K562 (cell line): ENCODE results near the gene BRD4. TPM values are rescaled to one million over a fixed set of nuclear protein-coding genes. Genes with fewer than 3 reads are reported as not detected.

Experiments
- ATAC-seq: fragments of 200-7000 bp; cut with Tn5 transposase; 3 replicates; pipeline ENCODE4 v1.9.1; 2020; ENCODE audit warnings: moderate library complexity
- BruUV-seq: library from RNA; stranded (reverse); fragments of 400-500 nt; replicated peaks from 2 replicates; lab custom pipeline; 2021; lab: Mats Ljungman, UMichigan
- CTCF ChIA-PET: fragments of 300-600 bp; formaldehyde crosslinking; extraction: SDS; loops from one replicate; lab custom pipeline; 2021; ENCODE audit warnings: low intra/inter-chr PET ratio; lab: Yijun Ruan, JAX
- POLR2A ChIA-PET: fragments of 300-600, 350-650 bp; sonication (Branson Sonifier 250); formaldehyde crosslinking; extraction: SDS; loops from one replicate; lab custom pipeline; 2021; ENCODE audit warnings: antibody characterized with exemption, inconsistent platforms; lab: Yijun Ruan, JAX
- DNase-seq, 4 experiments: peaks; one replicate each; pipeline versions ENCODE4 v3.0.0 to v3.0.0-alpha.2; 2011 to 2018; ENCODE audit warnings: low spot score in 3 of 4, mixed read lengths in 3 of 4; ENCODE audit errors: extremely low read depth in 1 of 4
- FAIRE-seq: peaks from 2 replicates; lab custom pipeline; 2011; peaks lifted over from hg19 to GRCh38; lab: Jason Lieb, UNC
- H2AFZ ChIP-seq: 2 replicates; pipeline ENCODE4 v1.6.0; 2011; ENCODE audit warnings: low read depth, low read length, control low read depth, inconsistent platforms
- H3K27ac ChIP-seq: fragments of 200-600 bp; 3 replicates; pipeline ENCODE4 v1.8.0; 2011; ENCODE audit warnings: low read depth, mild to moderate bottlenecking, control low read depth, inconsistent platforms, low read length, moderate library complexity, mixed read lengths; ENCODE audit errors: extremely low read depth
- H3K27me3 ChIP-seq, 2 experiments: fragments of 300-600 bp in 1 of 2; 2 replicates in 1 of 2; 3 replicates in 1 of 2; pipeline versions ENCODE4 v1.6.0 to v1.8.0; 2011; ENCODE audit warnings: inconsistent platforms in 2 of 2, low read length in 2 of 2, mild to moderate bottlenecking in 1 of 2, mixed read lengths in 1 of 2, moderate library complexity in 1 of 2; ENCODE audit not compliant: control insufficient read depth in 2 of 2, insufficient read depth in 2 of 2
- H3K36me3 ChIP-seq: fragments of 300-600 bp; 3 replicates; pipeline ENCODE4 v1.8.0; 2011; ENCODE audit warnings: mild to moderate bottlenecking, low read length, inconsistent platforms; ENCODE audit not compliant: control insufficient read depth, insufficient read depth
- H3K4me1 ChIP-seq, 2 experiments: fragments of 200-600 bp in 1 of 2; replicated peaks in 1 of 2; 2 replicates in 1 of 2; 3 replicates in 1 of 2; pipeline versions ENCODE4 v1.5.1 to v1.8.0; 2011; ENCODE audit warnings: inconsistent platforms in 2 of 2, low read length in 2 of 2, mild to moderate bottlenecking in 1 of 2, mixed read lengths in 1 of 2, moderate library complexity in 1 of 2; ENCODE audit not compliant: control insufficient read depth in 2 of 2, insufficient read depth in 2 of 2
- H3K4me2 ChIP-seq: 2 replicates; pipeline ENCODE4 v1.6.1; 2011; ENCODE audit warnings: low read length, control low read depth, inconsistent platforms, mixed read lengths; ENCODE audit not compliant: insufficient read depth
- H3K4me3 ChIP-seq: fragments of 200-600 bp; sonication (generic), shearing (Covaris generic); 2 replicates; pipeline ENCODE4 v1.5.1; 2016; ENCODE audit warnings: control low read depth, inconsistent platforms
- H3K79me2 ChIP-seq: fragments of 200-600 bp; 3 replicates; pipeline ENCODE4 v1.8.0; 2011; ENCODE audit warnings: low read length, inconsistent platforms; ENCODE audit not compliant: control insufficient read depth, insufficient read depth
- H3K9ac ChIP-seq, 2 experiments: 2 replicates each; pipeline versions ENCODE4 v1.6.0 to v1.6.1; 2011; ENCODE audit warnings: low read depth in 2 of 2, low read length in 2 of 2, control low read depth in 1 of 2, inconsistent platforms in 1 of 2, mild to moderate bottlenecking in 1 of 2, mixed read lengths in 1 of 2; ENCODE audit not compliant: insufficient read depth in 1 of 2
- H3K9me1 ChIP-seq: one replicate; pipeline ENCODE4 v1.6.0; 2011; ENCODE audit warnings: inconsistent platforms, mild to moderate bottlenecking, low read length, moderate library complexity; ENCODE audit not compliant: control insufficient read depth, insufficient read depth
- H3K9me3 ChIP-seq: replicated peaks from 2 replicates; pipeline ENCODE4 v1.5.1; 2011; ENCODE audit warnings: low read depth, low read length, inconsistent platforms; ENCODE audit not compliant: control insufficient read depth, insufficient read depth
- H4K20me1 ChIP-seq: replicated peaks from 2 replicates; pipeline ENCODE4 v1.6.1; 2011; ENCODE audit warnings: low read length, inconsistent platforms, mixed read lengths; ENCODE audit not compliant: control insufficient read depth, insufficient read depth
- CREB1 ChIP-seq, 2 experiments: sonication (generic) in 1 of 2; formaldehyde crosslinking in 1 of 2; IDR thresholded peaks; 2 replicates each; pipeline versions ENCODE4 v1.6.1 to v1.8.0; 2012 to 2022; ENCODE audit warnings: inconsistent platforms in 1 of 2, mild to moderate bottlenecking in 1 of 2, missing genetic modification reagents in 1 of 2, moderate library complexity in 1 of 2
- FIP1L1 ChIP-seq: fragments of 200-400 bp; formaldehyde crosslinking; IDR thresholded peaks from 2 replicates; pipeline ENCODE4 v1.6.1; 2018; ENCODE audit warnings: mild to moderate bottlenecking, low read depth, low read length; ENCODE audit not compliant: poor library complexity, severe bottlenecking
- MECOM ChIP-seq: fragments of 250-450 bp; sonication (Bioruptor Pico); IDR thresholded peaks from 2 replicates; pipeline ENCODE4 v1.8.0; 2022; ENCODE audit warnings: inconsistent platforms
- NELFE ChIP-seq: IDR thresholded peaks from 2 replicates; pipeline ENCODE4 v1.6.1; 2011; ENCODE audit warnings: mild to moderate bottlenecking; ENCODE audit not compliant: insufficient read depth, insufficient read length
- POLR2AphosphoS5 ChIP-seq: IDR thresholded peaks from 2 replicates; pipeline ENCODE4 v1.6.1; 2011; ENCODE audit warnings: mild to moderate bottlenecking, low read depth, low read length, moderate library complexity; ENCODE audit not compliant: control insufficient read depth, insufficient read depth
- POLR2B ChIP-seq: fragments of 450-650 bp; IDR thresholded peaks from 2 replicates; pipeline ENCODE4 v1.6.1; 2018; ENCODE audit warnings: low read depth; ENCODE audit not compliant: partially characterized antibody
- POLR2G ChIP-seq: fragments of 200-400 bp; formaldehyde crosslinking; IDR thresholded peaks from 2 replicates; pipeline ENCODE4 v1.6.1; 2017; ENCODE audit warnings: low read depth, mild to moderate bottlenecking, antibody characterized with exemption, low read length, moderate library complexity
- RBM22 ChIP-seq: fragments of 200-400 bp; formaldehyde crosslinking; IDR thresholded peaks from 2 replicates; pipeline ENCODE4 v1.6.1; 2018; ENCODE audit warnings: low read length, low read depth; ENCODE audit not compliant: poor library complexity, severe bottlenecking
- SRSF9 ChIP-seq: fragments of 200-400 bp; formaldehyde crosslinking; IDR thresholded peaks from 2 replicates; pipeline ENCODE4 v1.6.1; 2017; ENCODE audit warnings: low read depth, low read length, borderline replicate concordance
- TAF15 ChIP-seq: fragments of 200-400 bp; formaldehyde crosslinking; IDR thresholded peaks from 2 replicates; pipeline ENCODE4 v1.6.1; 2017; ENCODE audit warnings: mild to moderate bottlenecking, low read depth, low read length, moderate library complexity
- ZBTB8A ChIP-seq: fragments of 450-650 bp; IDR thresholded peaks from 2 replicates; pipeline ENCODE4 v1.6.1; 2018; ENCODE audit warnings: mild to moderate bottlenecking, moderate library complexity; ENCODE audit not compliant: partially characterized antibody
- WGBS: fragments of 100-300 bp; shearing (Covaris generic); methylation state at CpG from one replicate; pipeline ENCODE4 v1.1.6; 2016; ENCODE audit warnings: low coverage, mixed read lengths; ENCODE audit not compliant: insufficient coverage; ENCODE audit errors: missing lambda C conversion rate; 5-methylcytosine and 5-hydroxymethylcytosine counted together
- in situ Hi-C: fragments of 300-500 bp; cut with MboI; formaldehyde crosslinking; loops from 4 replicates; pipeline ENCODE4 v1.15.0; 2018; ENCODE audit warnings: inconsistent platforms, mixed read lengths
- intact Hi-C: fragments of 100-400 bp; cut with micrococcal nuclease; formaldehyde crosslinking; loops from 2 replicates; pipeline ENCODE4 v1.14.2; 2022
- polyA plus RNA-seq, 8 experiments: library from polyadenylated mRNA; depleted of rRNA in 4 of 8; stranded (reverse) in 5 of 8; unstranded in 3 of 8; fragments of >200 nt; fragmentation: Nextera tagmentation in 2 of 8; fragmentation: Illumina TruSeq in 1 of 8; extraction: Ambion mirVana in 2 of 8; extraction: Trizol in 1 of 8; gene quantifications; 2 replicates each; pipeline versions ENCODE4 v1.2.1 to v1.2.3, GENCODE V29; 2011 to 2014; ENCODE audit warnings: inconsistent platforms in 1 of 8, missing spikeins in 1 of 8
- total RNA-seq, 7 experiments: library from RNA; depleted of rRNA in 6 of 7; stranded (reverse); fragments of >200 nt in 6 of 7; fragmentation: Illumina TruSeq in 2 of 7; extraction: Trizol in 2 of 7; gene quantifications; 2 replicates each; pipeline versions ENCODE4 v1.2.1 to v1.2.3, GENCODE V29; 2011 to 2021; ENCODE audit warnings: low replicate concordance in 1 of 7
- TF ChIP-seq, protein P1 (sequence below): IDR thresholded peaks from 2 replicates; pipeline ENCODE4 v1.6.1; 2011; ENCODE audit not compliant: insufficient read length; ENCODE audit errors: extremely low read depth

The BRD4 gene
- total and polyA plus RNA-seq, 9 of the 15 experiments (the other 6 are each of a cell fraction or from before 2014, with no cell fraction given): 1.8 to 105 (median 15.6) TPM

DNA sequence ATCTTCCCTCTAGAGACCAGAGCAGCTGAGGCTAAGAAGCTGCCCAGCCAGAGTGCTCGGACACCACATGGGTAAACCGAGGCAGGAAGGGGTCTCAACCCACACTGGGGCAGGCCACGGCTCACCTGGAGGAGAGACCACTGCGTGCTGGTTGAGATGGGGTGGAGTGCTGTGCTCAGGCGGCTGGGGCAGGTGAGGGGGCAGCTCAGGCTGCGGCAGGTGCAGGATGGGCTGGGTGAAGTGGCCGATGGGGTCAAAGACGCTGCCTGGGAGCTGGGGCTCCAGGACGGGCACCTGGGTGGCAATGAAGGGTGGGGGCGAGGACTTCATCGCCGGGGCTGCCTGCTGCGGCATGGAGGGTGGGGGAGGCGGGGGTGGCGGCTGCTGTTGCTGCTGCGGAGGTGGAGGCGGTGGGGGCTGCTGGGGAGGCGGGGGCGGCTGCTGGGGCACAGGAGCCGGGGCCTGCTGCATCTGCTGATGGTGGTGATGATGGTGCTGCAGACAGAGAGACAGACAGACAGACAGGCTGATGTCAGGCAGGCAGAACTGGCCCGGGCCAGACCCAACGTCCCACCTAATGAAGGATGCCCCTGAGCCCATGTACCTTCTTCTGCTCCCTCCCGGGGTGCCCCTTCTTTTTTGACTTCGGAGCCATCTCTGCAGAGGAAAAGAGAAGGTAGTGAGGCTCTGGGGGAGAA, 88.1 kb downstream of the BRD4 start:
- CTCF ChIA-PET: no interaction called here
- H3K9ac ChIP-seq: no peak overlapping the region; a peak in 1 of 4 replicates
- intact Hi-C loops: no loop called here
- 91% methylated on average over 14 of the region's 24 CpGs for WGBS
- in situ Hi-C loops: no loop called here
- no peaks in the 10 kb centered on the region for H3K27me3 ChIP-seq
- no peak for DNase-seq
- POLR2A ChIA-PET: interaction anchor here (0.6 to 1.0 kb wide), 2 partner anchors 17 to 762 kb away, joined by 3 to 4 read pairs; no protein-coding TSS in a partner anchor
- peaks cover 14% of the 10 kb centered on the region for H4K20me1 ChIP-seq
- no peak overlapping the region for H3K4me2 ChIP-seq
- no peaks in the 10 kb centered on the region for H3K79me2 ChIP-seq
- H3K36me3 ChIP-seq: peaks cover 93% of the 10 kb centered on the region; the same call in 2 of the 3 replicates
- no peak for FAIRE-seq
- H3K4me3 ChIP-seq: no peak overlapping the region
- peaks cover 3% of the 10 kb centered on the region for H3K9me1 ChIP-seq
- no TSS peak for BruUV-seq
- no peak for TF ChIP-seq MECOM (CRISPR knock-in tag)
- peak; percentile 61 for TF ChIP-seq POLR2G
- TF ChIP-seq, all 486 proteins: peak for 1
- Histone ChIP-seq H3K4me1 (no peaks in the 10 kb centered on the region; a peak in 1 of 5 replicates), H2AFZ (no peak overlapping the region), H3K27ac (no peak overlapping the region), H3K9me3 (no peaks in the 10 kb centered on the region)
- no peak for ATAC-seq

DNA sequence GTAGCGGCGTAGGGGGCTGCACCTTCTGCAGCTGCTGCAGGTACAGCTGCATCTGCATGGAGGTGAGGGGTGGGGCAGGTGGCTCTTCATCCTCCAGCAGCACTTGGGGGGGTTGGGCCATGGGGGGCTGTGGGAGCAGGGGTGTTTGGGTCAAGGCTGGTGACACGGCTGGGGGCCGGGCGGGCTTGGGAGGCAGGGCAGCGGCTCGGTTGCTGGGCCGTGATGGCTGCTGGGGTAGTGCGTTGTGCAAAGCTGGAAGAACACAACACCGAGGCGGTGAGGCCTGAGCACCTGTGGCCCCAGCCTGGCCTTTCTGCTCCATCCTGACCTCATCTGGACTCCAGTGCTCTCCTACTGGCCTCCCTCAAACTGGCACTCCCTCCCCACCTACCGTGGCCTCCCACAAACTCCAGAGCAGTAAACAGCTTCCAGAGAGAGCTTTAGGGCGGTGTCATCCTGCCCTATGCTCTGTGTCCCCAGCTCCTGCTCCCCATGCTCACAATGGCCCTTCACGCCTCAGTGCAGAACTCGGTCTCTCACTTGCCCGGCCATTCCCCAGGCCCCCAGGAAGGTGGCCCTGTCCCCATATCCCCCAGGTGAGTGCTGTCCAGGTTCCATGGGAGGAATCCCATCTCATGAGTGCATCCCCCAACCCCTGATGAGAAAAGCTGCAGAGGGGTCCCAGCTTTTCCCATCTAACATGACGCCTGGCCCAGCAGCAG, 88.9 kb downstream of the BRD4 start:
- H3K4me3 ChIP-seq: no peak overlapping the region
- BruUV-seq: no TSS peak
- TF ChIP-seq TAF15: no peak
- TF ChIP-seq ZBTB8A: no peak
- TF ChIP-seq, protein P1, sequence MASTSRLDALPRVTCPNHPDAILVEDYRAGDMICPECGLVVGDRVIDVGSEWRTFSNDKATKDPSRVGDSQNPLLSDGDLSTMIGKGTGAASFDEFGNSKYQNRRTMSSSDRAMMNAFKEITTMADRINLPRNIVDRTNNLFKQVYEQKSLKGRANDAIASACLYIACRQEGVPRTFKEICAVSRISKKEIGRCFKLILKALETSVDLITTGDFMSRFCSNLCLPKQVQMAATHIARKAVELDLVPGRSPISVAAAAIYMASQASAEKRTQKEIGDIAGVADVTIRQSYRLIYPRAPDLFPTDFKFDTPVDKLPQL: no peak
- peak; percentile 50; the same call in 1 of the 2 replicates for TF ChIP-seq POLR2G
- TF ChIP-seq POLR2B: peak; percentile 17
- TF ChIP-seq NELFE: no peak
- no peak for TF ChIP-seq CREB1 (IDR thresholded peaks at IDR 0.05)
- TF ChIP-seq CREB1 (CRISPR knock-in tag; IDR thresholded peaks at IDR 0.05): no peak
- no peak for TF ChIP-seq SRSF9
- peak; percentile 4; the same call in 1 of the 2 replicates for TF ChIP-seq POLR2AphosphoS5
- TF ChIP-seq RBM22: peak; percentile 73
- TF ChIP-seq FIP1L1: no peak
- H4K20me1 ChIP-seq: peaks cover 14% of the 10 kb centered on the region
- H3K4me1 ChIP-seq: no peaks in the 10 kb centered on the region; a peak in 1 of 5 replicates
- POLR2A ChIA-PET: interaction anchor here (0.6 to 1.0 kb wide), 2 partner anchors 16 to 761 kb away, joined by 3 to 4 read pairs; no protein-coding TSS in a partner anchor
- H3K4me2 ChIP-seq: no peak overlapping the region
- no peak overlapping the region for H2AFZ ChIP-seq
- FAIRE-seq (no peak), ATAC-seq (no peak), DNase-seq (no peak)
- H3K27ac ChIP-seq: no peak overlapping the region
- peaks cover 93% of the 10 kb centered on the region; the same call in 2 of the 3 replicates for H3K36me3 ChIP-seq
- CTCF ChIA-PET: no interaction called here
- H3K9me3 ChIP-seq: no peaks in the 10 kb centered on the region
- no peak overlapping the region for H3K9ac ChIP-seq
- H3K27me3 ChIP-seq: no peaks in the 10 kb centered on the region
- H3K9me1 ChIP-seq: no peaks in the 10 kb centered on the region
- 94% methylated on average over 9 of the region's 17 CpGs for WGBS
- H3K79me2 ChIP-seq: no peaks in the 10 kb centered on the region
- in situ Hi-C loops (no loop called here), intact Hi-C loops (no loop called here)
